Tibial nerve (tissue), 4 donors: ENCODE measurements around the gene LY6G6C.

ENCODE experiments used
- CTCF ChIP-seq, 5 experiments: fragments of 200-600 bp in 3 of 5; fragments of 450-650 bp in 2 of 5; sonication (generic) in 3 of 5; IDR thresholded peaks; one replicate each; pipeline ENCODE4 v1.5.1; 2016 to 2019; ENCODE audit warnings: antibody characterized with exemption in 5 of 5, mild to moderate bottlenecking in 3 of 5, moderate library complexity in 2 of 5
- EP300 ChIP-seq, 2 donors: sonication (generic); formaldehyde crosslinking; IDR thresholded peaks; one replicate each; pipeline ENCODE4 v1.6.1; 2017; ENCODE audit warnings: antibody characterized with exemption in 2 of 2, mild to moderate bottlenecking in 1 of 2
- POLR2A ChIP-seq, 2 donors: fragments of 450-650 bp; IDR thresholded peaks; one replicate each; pipeline ENCODE4 v1.6.1; 2017; ENCODE audit warnings: antibody characterized with exemption in 2 of 2, mild to moderate bottlenecking in 2 of 2, moderate library complexity in 2 of 2

- TF ChIP-seq CTCF (IDR thresholded peaks at IDR 0.05) (no peak), POLR2A (IDR thresholded peaks at IDR 0.05) (no peak), EP300 (IDR thresholded peaks at IDR 0.05) (no peak)
These were observed 28.0 kb downstream of the LY6G6C start for GRCh38 chr6:31693535-31693934.
